OCI-LY1 (cell line): ENCODE results near the gene MGRN1.

Source experiments
- EZH2 ChIP-seq: fragments of 200-600 bp; sonication (generic), shearing (Covaris generic); IDR thresholded peaks from 2 replicates; pipeline ENCODE4 v1.8.0; 2017; ENCODE audit warnings: borderline replicate concordance, mixed run types, mild to moderate bottlenecking, antibody characterized with exemption, low read length, moderate library complexity, mixed read lengths
- TF ChIP-seq, protein P1 (sequence below): fragments of 200-600 bp; sonication (generic), shearing (Covaris generic); IDR thresholded peaks from 2 replicates; pipeline ENCODE4 v1.5.1; 2017; ENCODE audit warnings: mild to moderate bottlenecking, antibody characterized with exemption, low read length, moderate library complexity, mixed read lengths

DNA sequence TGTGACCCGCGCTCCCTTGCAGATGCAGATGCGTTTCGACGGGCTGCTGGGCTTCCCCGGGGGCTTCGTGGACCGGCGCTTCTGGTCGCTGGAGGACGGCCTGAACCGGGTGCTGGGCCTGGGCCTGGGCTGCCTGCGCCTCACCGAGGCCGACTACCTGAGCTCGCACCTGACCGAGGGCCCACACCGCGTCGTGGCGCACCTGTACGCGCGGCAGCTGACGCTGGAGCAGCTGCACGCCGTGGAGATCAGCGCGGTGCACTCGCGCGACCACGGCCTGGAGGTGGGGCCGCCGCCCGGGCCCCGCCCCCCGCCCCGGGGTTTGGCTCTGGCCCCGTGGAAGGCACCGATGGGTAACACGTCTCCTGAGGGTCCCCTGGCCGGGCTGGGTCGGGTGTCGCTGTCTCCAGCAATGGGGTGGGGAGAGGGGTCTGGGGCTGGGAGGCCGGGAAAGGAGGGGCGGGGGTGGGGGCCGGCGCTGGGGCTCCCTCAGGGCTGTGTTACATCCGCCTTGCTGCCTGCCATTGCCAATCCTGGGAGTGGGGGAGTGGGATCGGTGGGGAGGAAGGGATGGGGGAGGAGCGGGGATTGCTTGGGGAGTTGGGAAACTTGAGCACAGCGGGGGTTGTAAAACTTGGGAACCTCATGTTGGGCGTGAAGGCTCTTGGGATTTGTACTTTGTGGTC is 69.5 kb downstream of the MGRN1 start:
- TF ChIP-seq, protein P1, sequence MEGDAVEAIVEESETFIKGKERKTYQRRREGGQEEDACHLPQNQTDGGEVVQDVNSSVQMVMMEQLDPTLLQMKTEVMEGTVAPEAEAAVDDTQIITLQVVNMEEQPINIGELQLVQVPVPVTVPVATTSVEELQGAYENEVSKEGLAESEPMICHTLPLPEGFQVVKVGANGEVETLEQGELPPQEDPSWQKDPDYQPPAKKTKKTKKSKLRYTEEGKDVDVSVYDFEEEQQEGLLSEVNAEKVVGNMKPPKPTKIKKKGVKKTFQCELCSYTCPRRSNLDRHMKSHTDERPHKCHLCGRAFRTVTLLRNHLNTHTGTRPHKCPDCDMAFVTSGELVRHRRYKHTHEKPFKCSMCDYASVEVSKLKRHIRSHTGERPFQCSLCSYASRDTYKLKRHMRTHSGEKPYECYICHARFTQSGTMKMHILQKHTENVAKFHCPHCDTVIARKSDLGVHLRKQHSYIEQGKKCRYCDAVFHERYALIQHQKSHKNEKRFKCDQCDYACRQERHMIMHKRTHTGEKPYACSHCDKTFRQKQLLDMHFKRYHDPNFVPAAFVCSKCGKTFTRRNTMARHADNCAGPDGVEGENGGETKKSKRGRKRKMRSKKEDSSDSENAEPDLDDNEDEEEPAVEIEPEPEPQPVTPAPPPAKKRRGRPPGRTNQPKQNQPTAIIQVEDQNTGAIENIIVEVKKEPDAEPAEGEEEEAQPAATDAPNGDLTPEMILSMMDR = peak; percentile 3; the same call in 1 of the 2 replicates
- no peak for TF ChIP-seq EZH2
